Panc1 (cell line): ENCODE data around the gene PBRM1. TPM values are rescaled to one million over a fixed set of nuclear protein-coding genes. Genes with fewer than 3 reads are reported as not detected.

Experiments
- ATAC-seq: fragments of 200-7000 bp; cut with Tn5 transposase; 2 replicates; pipeline ENCODE4 v1.9.1; 2020; ENCODE audit warnings: mild to moderate bottlenecking, moderate library complexity
- BruUV-seq: library from RNA; stranded (reverse); fragments of 400-500 nt; replicated peaks from 2 replicates; lab custom pipeline; 2021; lab: Mats Ljungman, UMichigan
- CTCF ChIA-PET: fragments of 300-600 bp; sonication (Branson Sonifier 250); formaldehyde crosslinking; loops from one replicate; lab custom pipeline; 2022; ENCODE audit warnings: antibody characterized with exemption; lab: Charles Lee
- POLR2A ChIA-PET: fragments of 300-600 bp; sonication (Branson Sonifier 250); formaldehyde crosslinking; loops from one replicate; lab custom pipeline; 2022; ENCODE audit warnings: antibody characterized with exemption; lab: Charles Lee
- DNase-seq: peaks from one replicate; pipeline ENCODE4 v3.0.0-alpha.2; 2010; ENCODE audit warnings: low read depth, low spot score
- H3K27ac ChIP-seq: 2 replicates; pipeline ENCODE4 v1.5.1; 2011; ENCODE audit warnings: mild to moderate bottlenecking, low read length, inconsistent platforms
- H3K27me3 ChIP-seq: fragments of 200-500 bp; sonication (Bioruptor generic); 2 replicates; pipeline ENCODE4 v1.6.0; 2014; ENCODE audit warnings: low read length, inconsistent platforms; ENCODE audit not compliant: control insufficient read depth, insufficient read depth
- H3K36me3 ChIP-seq: fragments of 200-500 bp; sonication (Bioruptor generic); 2 replicates; pipeline ENCODE4 v1.5.1; 2014; ENCODE audit warnings: inconsistent platforms, mild to moderate bottlenecking, low read length, moderate library complexity; ENCODE audit not compliant: control insufficient read depth, insufficient read depth
- H3K4me1 ChIP-seq: 2 replicates; pipeline ENCODE4 v1.5.1; 2011; ENCODE audit warnings: inconsistent platforms, mild to moderate bottlenecking, low read length, moderate library complexity; ENCODE audit not compliant: control insufficient read depth, insufficient read depth
- H3K4me3 ChIP-seq, 2 experiments: 2 replicates each; pipeline ENCODE4 v1.5.1; 2011 to 2012; ENCODE audit warnings: low read depth in 2 of 2, low read length in 2 of 2, mild to moderate bottlenecking in 2 of 2, inconsistent platforms in 1 of 2, moderate library complexity in 1 of 2
- H3K9me3 ChIP-seq: fragments of 200-500 bp; sonication (Bioruptor generic); 2 replicates; pipeline ENCODE4 v1.5.1; 2014; ENCODE audit warnings: low read depth, mild to moderate bottlenecking, inconsistent platforms, low read length, moderate library complexity; ENCODE audit not compliant: control insufficient read depth, insufficient read depth
- POLR2AphosphoS5 ChIP-seq: IDR thresholded peaks from 2 replicates; pipeline ENCODE4 v1.6.1; 2012; ENCODE audit warnings: mild to moderate bottlenecking, low read depth, low read length, moderate library complexity
- SIN3A ChIP-seq: IDR thresholded peaks from 2 replicates; pipeline ENCODE4 v1.6.1; 2012; ENCODE audit warnings: low read depth, mild to moderate bottlenecking, low read length, moderate library complexity, borderline replicate concordance; ENCODE audit not compliant: insufficient read depth
- TCF7L2 ChIP-seq: IDR thresholded peaks from 2 replicates; pipeline ENCODE4 v1.6.1; 2011; ENCODE audit warnings: mild to moderate bottlenecking, low read depth, low read length, inconsistent platforms
- in situ Hi-C: cut with HindIII; loops from 2 replicates; pipeline ENCODE4 v1.10.0; 2016; ENCODE audit warnings: low sequenced_read_pairs, low pct_unique_long_range_greater_than_20kb
- intact Hi-C: fragments of 100-400 bp; cut with micrococcal nuclease; formaldehyde crosslinking; loops from one replicate; pipeline ENCODE4 v1.10.0; 2022; ENCODE audit not compliant: unreplicated experiment
- total RNA-seq: library from RNA; stranded (reverse); gene quantifications from one replicate; pipeline ENCODE4 v1.2.1, GENCODE V29; 2021; ENCODE audit not compliant: unreplicated experiment
- TF ChIP-seq, protein P1 (sequence below): fragments of 450-650 bp; IDR thresholded peaks from 2 replicates; pipeline ENCODE4 v1.5.1; 2017; ENCODE audit warnings: mild to moderate bottlenecking
- TF ChIP-seq, protein P2 (sequence below), 2 experiments: IDR thresholded peaks; 2 replicates each; pipeline ENCODE4 v1.6.1; 2011 to 2012; ENCODE audit warnings: low read depth in 2 of 2, control low read depth in 1 of 2, low read length in 1 of 2, mild to moderate bottlenecking in 1 of 2, moderate library complexity in 1 of 2; ENCODE audit not compliant: insufficient read depth in 1 of 2

Gene PBRM1
- total RNA-seq, 1 experiment from 2014 or later, result 43.5 TPM

DNA sequence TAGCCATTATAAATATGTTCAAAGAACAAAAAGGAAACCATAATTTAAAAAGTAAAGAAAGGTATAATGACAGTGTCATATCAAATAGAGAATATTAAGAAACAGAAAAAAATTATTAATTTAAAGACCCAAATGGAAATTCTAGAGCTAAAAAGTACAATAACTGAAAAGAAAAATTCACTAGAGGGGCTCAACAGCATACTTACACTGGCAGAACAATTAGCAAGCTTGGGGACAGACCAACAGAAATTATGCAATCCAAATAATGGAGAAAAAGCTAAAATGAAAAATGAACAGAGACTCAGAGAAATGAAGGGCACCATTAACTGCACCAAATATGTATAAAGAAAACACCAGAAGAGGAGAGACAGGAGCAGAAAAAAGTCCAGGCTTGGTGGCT lies 33.9 kb upstream of the PBRM1 start:
- ChIA-PET POLR2A (no interaction called here), CTCF (interaction anchor here (0.7 kb wide), 1 partner anchor 499 kb away, joined by 3 read pairs; no protein-coding TSS in a partner anchor)
- TF ChIP-seq POLR2AphosphoS5, result no peak
- TF ChIP-seq, protein P1, sequence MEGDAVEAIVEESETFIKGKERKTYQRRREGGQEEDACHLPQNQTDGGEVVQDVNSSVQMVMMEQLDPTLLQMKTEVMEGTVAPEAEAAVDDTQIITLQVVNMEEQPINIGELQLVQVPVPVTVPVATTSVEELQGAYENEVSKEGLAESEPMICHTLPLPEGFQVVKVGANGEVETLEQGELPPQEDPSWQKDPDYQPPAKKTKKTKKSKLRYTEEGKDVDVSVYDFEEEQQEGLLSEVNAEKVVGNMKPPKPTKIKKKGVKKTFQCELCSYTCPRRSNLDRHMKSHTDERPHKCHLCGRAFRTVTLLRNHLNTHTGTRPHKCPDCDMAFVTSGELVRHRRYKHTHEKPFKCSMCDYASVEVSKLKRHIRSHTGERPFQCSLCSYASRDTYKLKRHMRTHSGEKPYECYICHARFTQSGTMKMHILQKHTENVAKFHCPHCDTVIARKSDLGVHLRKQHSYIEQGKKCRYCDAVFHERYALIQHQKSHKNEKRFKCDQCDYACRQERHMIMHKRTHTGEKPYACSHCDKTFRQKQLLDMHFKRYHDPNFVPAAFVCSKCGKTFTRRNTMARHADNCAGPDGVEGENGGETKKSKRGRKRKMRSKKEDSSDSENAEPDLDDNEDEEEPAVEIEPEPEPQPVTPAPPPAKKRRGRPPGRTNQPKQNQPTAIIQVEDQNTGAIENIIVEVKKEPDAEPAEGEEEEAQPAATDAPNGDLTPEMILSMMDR, result no peak
- TF ChIP-seq TCF7L2, result no peak
- TF ChIP-seq SIN3A, result no peak
- TF ChIP-seq, protein P2, sequence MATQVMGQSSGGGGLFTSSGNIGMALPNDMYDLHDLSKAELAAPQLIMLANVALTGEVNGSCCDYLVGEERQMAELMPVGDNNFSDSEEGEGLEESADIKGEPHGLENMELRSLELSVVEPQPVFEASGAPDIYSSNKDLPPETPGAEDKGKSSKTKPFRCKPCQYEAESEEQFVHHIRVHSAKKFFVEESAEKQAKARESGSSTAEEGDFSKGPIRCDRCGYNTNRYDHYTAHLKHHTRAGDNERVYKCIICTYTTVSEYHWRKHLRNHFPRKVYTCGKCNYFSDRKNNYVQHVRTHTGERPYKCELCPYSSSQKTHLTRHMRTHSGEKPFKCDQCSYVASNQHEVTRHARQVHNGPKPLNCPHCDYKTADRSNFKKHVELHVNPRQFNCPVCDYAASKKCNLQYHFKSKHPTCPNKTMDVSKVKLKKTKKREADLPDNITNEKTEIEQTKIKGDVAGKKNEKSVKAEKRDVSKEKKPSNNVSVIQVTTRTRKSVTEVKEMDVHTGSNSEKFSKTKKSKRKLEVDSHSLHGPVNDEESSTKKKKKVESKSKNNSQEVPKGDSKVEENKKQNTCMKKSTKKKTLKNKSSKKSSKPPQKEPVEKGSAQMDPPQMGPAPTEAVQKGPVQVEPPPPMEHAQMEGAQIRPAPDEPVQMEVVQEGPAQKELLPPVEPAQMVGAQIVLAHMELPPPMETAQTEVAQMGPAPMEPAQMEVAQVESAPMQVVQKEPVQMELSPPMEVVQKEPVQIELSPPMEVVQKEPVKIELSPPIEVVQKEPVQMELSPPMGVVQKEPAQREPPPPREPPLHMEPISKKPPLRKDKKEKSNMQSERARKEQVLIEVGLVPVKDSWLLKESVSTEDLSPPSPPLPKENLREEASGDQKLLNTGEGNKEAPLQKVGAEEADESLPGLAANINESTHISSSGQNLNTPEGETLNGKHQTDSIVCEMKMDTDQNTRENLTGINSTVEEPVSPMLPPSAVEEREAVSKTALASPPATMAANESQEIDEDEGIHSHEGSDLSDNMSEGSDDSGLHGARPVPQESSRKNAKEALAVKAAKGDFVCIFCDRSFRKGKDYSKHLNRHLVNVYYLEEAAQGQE (IDR thresholded peaks at IDR 0.05; ENCODE audit: insufficient read depth in 1 of 2, low read depth in 2 of 2, low read length in 1 of 2), result no peak
- no peaks in the 10 kb centered on the region for H3K9me3 ChIP-seq
- no peak for DNase-seq
- H3K36me3 ChIP-seq, result no peaks in the 10 kb centered on the region
- ATAC-seq, result no peak
- H3K4me3 ChIP-seq, result no peak overlapping the region
- intact Hi-C loops (no loop called here), in situ Hi-C loops (no loop called here)
- H3K27me3 ChIP-seq, result no peaks in the 10 kb centered on the region
- BruUV-seq, result no TSS peak
- H3K4me1 ChIP-seq, result no peaks in the 10 kb centered on the region
- no peak overlapping the region for H3K27ac ChIP-seq

DNA sequence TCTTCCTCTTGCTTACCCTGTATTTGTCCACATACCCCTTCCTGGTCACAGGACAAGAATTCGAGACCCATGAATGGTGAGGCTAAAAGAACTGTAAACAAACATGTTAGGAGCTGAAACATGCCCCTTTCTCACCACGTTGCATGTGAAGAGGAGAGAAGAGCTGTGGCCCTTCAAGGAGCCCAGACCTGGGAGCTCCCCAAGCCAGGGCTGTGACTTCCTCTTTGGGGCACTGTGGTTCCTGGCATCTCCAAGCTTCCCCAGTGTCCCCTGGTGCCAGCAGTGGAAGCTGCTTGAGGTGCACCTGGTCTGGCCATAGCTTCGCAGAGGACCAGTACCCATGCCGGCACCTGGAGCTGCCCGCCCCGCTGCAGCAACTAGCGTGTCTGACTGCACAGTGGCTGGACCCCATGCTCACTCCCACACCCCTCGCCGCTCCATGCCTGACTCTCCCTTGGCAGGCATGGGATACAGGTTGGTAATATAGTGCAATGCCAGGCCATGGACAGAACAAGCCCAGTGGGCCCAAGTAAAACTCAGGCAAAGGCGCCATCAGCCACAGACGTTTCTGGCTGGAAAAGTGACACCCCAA lies 30.1 kb upstream of the PBRM1 start:
- no peak overlapping the region for H3K27ac ChIP-seq
- POLR2A ChIA-PET, result no interaction called here
- H3K9me3 ChIP-seq, result no peaks in the 10 kb centered on the region
- no TSS peak for BruUV-seq
- DNase-seq (no peak), ATAC-seq (no peak)
- H3K27me3 ChIP-seq, result no peaks in the 10 kb centered on the region
- in situ Hi-C loops, result no loop called here
- CTCF ChIA-PET, result no interaction called here
- H3K36me3 ChIP-seq, result 0 out of 2 replicates have a peak, but pooled peaks cover 2% of the 10 kb centered on the region
- no peaks in the 10 kb centered on the region for H3K4me1 ChIP-seq
- TF ChIP-seq, protein P2 (IDR thresholded peaks at IDR 0.05; ENCODE audit: insufficient read depth in 1 of 2, low read depth in 2 of 2, low read length in 1 of 2), result no peak
- TF ChIP-seq TCF7L2 (no peak), POLR2AphosphoS5 (no peak), SIN3A (no peak)
- TF ChIP-seq, protein P1, result no peak
- no peak overlapping the region for H3K4me3 ChIP-seq
- intact Hi-C loops, result no loop called here
